ENCODE results near the gene PDAP1. TPM values are rescaled to one million over a fixed set of nuclear protein-coding genes. Genes with fewer than 3 reads are reported as not detected.

PDAP1 gene
- total and polyA plus RNA-seq, 2 experiments from 2014 or later = 93.1 to 134 TPM

GRCh38 chr7:99407872-99408378, 472 bp downstream of the PDAP1 start (continued):
- no peak for TF ChIP-seq EZH2phosphoT487 (IDR thresholded peaks at IDR 0.05; ENCODE audit: unreplicated experiment)
- TF ChIP-seq STAT1 (IDR thresholded peaks at IDR 0.05; ENCODE audit: unreplicated experiment) = no peak
- TF ChIP-seq REST (IDR thresholded peaks at IDR 0.05; ENCODE audit: unreplicated experiment) = no peak
- no peak for TF ChIP-seq CTCF (conservative IDR thresholded peaks at IDR 0.05; ENCODE audit: low read depth in 2 of 2)

GRCh38 chr7:99406557-99406956, 1.8 kb downstream of the PDAP1 start:
- Histone ChIP-seq H3K4me1 (ENCODE audit: insufficient read depth) (peaks cover 21% of the 10 kb centered on the region), H3K4me3 (peak overlapping the region; percentile 88; the same call in 1 of the 2 replicates), H3K36me3 (ENCODE audit: insufficient read depth) (peaks cover 27% of the 10 kb centered on the region), H3F3A (replicated peaks; ENCODE audit: low read depth) (peaks cover 27% of the 10 kb centered on the region), H3K27me3 (ENCODE audit: insufficient read depth) (no peaks in the 10 kb centered on the region), H4K20me1 (replicated peaks; ENCODE audit: insufficient read depth) (peaks cover 45% of the 10 kb centered on the region), H3K79me2 (replicated peaks; ENCODE audit: insufficient read depth) (peaks cover 78% of the 10 kb centered on the region), H3K4me2 (peak overlapping the region; percentile 90), H3K9me2 (ENCODE audit: insufficient read depth) (no peaks in the 10 kb centered on the region), H2AFZ (no peak overlapping the region), H3K27ac (ENCODE audit: low read depth) (0 out of 2 replicates have a peak overlapping the region, but pooled peaks have one; percentile 88)
- Mint-ChIP-seq H3K27ac (no peak overlapping the region; the same call in 1 of the 2 replicates), H3K9me3 (no peaks in the 10 kb centered on the region), H3K4me3 (peak overlapping the region; percentile 95), H3K36me3 (ENCODE audit: low read depth) (peaks cover 62% of the 10 kb centered on the region), H3K27me3 (ENCODE audit: insufficient read depth, low read depth, poor library complexity) (peaks cover 6% of the 10 kb centered on the region), H3K4me1 (peaks cover 21% of the 10 kb centered on the region)
- ATAC-seq (no peak), DNase-seq (ENCODE audit: low spot score) (no peak)
- TF ChIP-seq REST (IDR thresholded peaks at IDR 0.05; ENCODE audit: unreplicated experiment) = no peak
- TF ChIP-seq CTCF (conservative IDR thresholded peaks at IDR 0.05; ENCODE audit: low read depth in 2 of 2) = no peak
- no peak for TF ChIP-seq JUNB (IDR thresholded peaks at IDR 0.05; ENCODE audit: unreplicated experiment)
- no peak for TF ChIP-seq ZNF331 (CRISPR knock-in tag; IDR thresholded peaks at IDR 0.05; ENCODE audit: low read depth)
- no peak for TF ChIP-seq EZH2phosphoT487 (IDR thresholded peaks at IDR 0.05; ENCODE audit: unreplicated experiment)
- no peak for TF ChIP-seq ETS1 (IDR thresholded peaks at IDR 0.05)
- no peak for TF ChIP-seq STAT1 (IDR thresholded peaks at IDR 0.05; ENCODE audit: unreplicated experiment)
